ENCODE results near the gene PTCSC3.
"Not testable (repeated sequence)": the region's sequence is repeated elsewhere in the genome, so short reads cannot be mapped to it uniquely, and the experiment has no call there.

PTCSC3 gene

DNA sequence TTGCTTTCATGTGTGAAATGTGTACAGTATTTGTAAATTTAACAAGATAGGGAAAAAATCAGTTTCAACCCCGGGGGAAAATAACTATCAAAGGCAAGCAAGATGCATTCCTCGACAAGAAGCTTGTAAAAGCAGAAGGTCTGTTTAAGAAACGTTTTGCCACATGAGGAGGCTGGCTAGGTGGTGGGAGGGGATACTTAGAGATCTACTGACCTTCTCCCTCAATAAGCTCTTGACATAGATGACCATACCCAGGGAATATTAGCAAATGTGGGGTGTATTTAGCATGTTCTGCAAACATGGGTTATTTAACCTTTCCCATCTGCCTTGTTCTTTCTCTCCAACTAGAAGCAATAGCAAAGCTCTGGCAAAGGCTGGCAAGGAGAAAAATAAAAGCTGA, 4.9 kb downstream of the PTCSC3 start:
- no peak for DNase-seq

GRCh38 chr14:36167431-36167830, 9.1 kb downstream of the PTCSC3 start:
- DNase-seq, result no peak

- DNase-seq, result no peak
These were observed 13.1 kb downstream of the PTCSC3 start for GRCh38 chr14:36163451-36163850.

- DNase-seq, result no peak
These were observed 14.3 kb downstream of the PTCSC3 start for GRCh38 chr14:36162267-36162666.

- DNase-seq, result no peak
These were observed 14.7 kb downstream of the PTCSC3 start for GRCh38 chr14:36161776-36162175.

DNA sequence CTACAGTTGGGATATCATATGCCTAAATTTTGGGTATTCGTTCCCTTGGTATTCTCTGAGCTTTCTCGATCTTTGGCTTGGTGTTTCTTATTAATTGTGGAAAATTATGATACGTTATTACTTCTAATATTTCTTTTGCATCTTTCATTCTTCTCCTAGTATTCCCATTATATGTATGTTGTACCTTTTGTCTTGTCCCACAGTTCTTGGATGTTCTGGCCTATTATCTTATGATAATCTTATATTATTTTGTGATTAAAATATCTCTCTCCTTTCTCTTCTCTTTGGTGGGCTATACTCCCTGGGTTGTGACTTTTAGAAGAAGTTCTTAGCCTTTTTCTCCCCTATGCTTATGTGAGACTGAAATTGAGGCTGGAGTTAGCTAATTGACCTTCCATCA, 25.2 kb downstream of the PTCSC3 start:
- no peak for DNase-seq

DNA sequence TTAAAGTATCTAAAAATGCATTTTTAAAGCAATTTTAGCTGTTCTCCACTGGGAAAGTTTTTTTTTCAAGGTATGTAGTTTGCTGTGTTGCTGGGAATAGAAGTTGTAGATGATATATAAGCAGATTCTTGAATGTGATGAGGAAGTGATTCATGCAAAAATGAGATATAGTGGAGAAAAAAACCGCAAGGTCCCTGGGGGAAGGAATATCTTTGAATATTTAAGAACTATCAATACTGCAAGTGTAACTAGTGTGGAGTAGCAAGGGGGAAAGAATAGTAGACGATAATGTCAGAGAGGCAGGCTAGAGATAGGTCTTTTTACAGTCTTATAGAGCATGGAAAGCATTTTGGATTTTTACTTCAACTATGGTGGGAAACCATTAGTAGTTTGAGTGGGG, 42.5 kb downstream of the PTCSC3 start:
- DNase-seq, result no peak

DNA sequence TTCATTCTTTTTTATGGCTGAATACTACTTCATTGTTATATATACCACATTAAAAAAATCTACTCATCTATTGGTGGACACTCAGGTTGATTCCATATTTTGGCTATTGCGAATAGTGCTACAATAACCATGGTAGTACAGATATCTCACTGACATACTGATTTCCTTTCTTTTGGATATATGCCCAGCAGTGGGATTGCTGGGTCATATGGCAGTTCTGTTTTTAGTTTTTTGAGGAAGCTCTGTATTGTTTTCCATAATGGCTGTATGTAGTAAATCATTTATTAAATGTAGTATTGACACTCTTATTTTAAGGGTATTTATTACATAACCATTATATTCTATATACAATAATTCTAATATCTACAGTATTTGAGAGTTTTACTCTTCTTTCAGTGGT, 43.7 kb downstream of the PTCSC3 start:
- no peak for DNase-seq

GRCh38 chr14:36130186-36130585, 46.3 kb downstream of the PTCSC3 start:
- no peak for DNase-seq

DNA sequence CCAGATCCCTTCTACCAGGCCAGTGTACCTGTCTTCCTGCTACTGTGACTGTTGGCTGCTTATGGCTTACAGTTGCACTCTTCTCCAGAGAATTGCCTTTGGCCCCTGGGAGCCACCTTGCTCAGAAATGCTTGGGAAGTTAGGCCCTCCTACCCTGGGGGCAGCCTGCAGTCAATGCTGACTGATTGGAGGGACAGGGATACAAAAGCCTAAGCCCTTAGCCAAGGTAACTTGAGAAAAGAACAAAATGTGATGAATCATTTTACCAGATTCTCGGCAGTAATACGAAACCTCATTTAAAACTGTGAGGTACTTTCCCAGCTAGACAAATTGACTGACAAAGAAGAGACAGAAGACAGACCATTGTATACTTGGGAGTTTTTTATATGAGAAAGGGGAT, 47.3 kb downstream of the PTCSC3 start:
- no peak for DNase-seq

GRCh38 chr14:36113341-36113740, 63.2 kb downstream of the PTCSC3 start:
- no peak for DNase-seq

DNA sequence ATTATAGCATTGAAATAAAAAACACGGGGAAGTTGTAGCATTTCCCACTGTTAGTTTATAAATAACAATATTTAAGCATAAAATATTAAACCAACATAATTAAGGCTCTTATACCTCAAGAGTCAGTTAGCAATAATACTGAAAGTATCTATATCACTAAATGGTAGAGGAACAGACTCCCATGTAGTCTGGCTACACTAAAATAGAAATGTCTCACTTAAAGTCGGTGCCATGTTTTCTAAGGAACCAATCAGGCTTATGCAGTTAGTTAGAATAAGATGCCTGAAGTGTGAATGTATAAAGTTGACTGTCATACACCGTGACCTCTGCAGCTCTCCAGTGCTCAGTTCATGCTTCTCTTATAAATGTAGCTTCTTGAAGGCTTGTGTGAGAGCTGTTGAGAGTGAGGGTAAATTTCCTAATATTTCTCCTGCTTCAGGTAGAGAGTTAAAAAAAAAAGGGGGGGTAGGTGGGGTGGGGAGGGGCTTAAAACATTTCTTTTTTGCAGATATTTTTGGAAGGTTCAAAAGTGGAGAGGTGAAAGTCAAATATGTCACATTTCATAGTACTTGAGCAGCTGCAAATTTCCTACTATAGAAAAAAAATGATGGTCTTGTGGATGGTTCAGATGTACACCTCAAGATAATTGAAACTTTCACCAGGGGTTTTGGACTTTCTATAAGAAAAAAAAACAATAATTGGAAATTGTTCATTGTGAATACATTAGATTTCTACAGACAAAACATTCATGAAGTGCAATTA, 64.5 kb downstream of the PTCSC3 start:
- DNase-seq, result no peak

DNA sequence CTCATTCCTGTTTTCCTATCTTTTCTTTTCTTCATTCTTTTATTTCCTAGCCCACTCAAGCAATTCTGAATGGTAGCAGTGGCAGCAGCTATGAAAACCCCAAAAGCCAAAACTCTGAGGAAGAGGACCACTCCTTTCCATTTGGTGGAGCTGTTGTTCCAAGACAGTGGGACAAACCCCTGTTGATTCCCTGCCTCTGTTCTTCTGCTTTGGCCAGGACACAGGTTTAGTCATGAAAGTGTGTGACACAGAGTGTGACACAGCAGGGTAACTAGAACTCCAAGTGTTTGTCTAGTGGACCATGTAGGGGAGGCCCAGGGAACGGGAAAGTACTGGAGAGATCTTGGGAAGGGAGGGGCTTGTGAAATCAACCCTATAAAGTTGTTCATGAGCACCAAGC, 71.1 kb downstream of the PTCSC3 start:
- peak; percentile 31 for DNase-seq

- DNase-seq, result not testable (repeated sequence)
These were observed 72.3 kb downstream of the PTCSC3 start for GRCh38 chr14:36104258-36104657.

- DNase-seq, result no peak
These were observed 76.9 kb downstream of the PTCSC3 start for GRCh38 chr14:36099619-36100018.

DNA sequence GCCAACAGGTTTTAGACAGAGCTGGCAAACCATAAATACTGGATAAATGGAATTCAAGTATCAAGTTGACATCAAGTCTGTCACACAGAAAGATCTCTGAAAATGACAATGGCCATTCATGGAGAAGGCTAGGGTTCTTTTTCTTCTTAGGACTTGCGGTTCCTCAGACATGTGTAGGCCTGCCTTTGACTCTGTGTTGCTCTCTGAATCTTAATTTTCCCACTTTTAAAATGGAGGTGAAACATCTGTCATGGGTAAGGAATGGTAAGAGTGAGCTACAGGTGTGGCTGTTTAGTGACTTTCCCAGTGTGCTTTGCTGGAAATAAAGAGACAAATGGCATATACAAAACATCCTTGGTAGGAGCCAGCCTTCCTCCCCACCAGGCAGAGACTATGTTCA, 79.2 kb downstream of the PTCSC3 start:
- no peak for DNase-seq

DNA sequence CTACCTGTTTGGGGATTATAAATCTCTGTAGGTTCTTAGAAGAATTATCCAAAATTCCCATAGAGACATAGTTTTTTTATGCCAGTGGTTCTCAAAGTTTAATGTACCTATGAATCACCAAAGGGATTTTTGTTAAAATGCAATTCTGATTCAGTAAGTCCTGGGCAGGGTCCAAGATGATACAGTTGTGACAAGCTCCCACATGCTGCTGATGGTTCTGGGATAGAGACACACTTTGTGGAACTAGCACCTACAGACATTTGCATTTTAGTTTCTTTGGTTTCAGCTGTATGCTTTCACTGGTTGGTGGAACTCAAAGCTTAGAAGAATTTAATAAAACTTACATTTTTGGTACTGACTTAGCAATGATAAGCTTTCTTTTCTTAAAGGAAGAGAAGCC, 80.4 kb downstream of the PTCSC3 start:
- DNase-seq, result no peak

DNA sequence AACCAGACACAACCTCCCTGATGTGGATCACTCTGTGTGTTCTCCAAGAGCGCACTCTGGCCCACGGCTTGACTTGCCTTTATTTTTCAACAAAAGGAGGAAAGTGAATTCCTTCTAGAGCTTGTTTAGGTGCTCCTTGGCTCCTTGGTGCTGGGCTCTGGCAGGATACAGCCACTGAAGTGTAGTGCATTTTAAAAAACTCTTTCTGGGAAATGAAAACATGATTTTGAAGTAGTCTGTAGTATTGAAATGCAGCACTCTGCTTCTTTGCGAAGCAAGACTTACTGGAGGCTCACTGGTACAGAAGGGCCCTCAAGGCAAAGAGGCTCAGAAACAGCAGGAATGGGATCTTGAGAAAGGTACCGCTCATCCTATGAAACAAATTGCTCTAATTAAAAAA, 81.6 kb downstream of the PTCSC3 start:
- no peak for DNase-seq

- peak; percentile 99 for DNase-seq
These were observed 85.4 kb downstream of the PTCSC3 start for GRCh38 chr14:36091096-36091495.

DNA sequence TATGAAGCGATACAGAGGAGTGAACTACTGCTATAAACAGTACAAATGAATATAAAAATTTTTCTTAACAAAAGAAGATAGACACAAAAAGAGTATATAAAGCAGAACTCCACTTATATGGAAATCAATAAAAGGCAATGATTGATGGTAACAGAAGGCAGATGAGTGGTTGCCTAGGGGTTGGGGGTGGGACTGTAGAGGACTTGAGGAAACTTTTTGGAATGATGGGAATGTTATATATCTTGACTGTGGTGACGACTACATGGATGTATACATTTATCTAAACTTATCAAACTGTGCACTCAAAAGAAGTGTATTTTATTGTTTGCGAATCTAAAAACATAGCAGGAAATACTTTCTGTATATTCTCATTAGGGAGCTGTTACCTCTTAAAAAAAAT, 89.1 kb downstream of the PTCSC3 start:
- no peak for DNase-seq

GRCh38 chr14:36086629-36087395, 89.7 kb downstream of the PTCSC3 start:
- no peak for DNase-seq

DNA sequence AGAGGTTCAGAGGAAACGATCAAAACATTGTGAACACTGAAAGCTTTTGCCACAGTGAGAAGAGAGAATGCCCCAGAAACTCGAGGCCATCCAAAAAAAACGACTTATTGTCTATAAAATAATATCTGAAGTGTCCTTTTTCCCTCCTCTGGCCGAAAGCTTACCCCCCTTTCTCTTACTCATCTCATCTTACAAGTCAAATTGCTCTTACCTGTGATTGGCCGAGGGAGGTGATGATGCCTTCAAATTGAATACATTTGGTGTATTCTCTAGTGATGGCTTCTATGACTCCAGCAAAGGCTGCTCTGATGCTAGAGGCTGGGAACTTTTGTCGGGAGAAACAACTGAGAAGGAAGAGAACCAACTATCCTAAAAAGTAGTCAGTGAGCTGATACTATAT, 90.7 kb downstream of the PTCSC3 start:
- no peak for DNase-seq

Data from kidney glomerular epithelial cell (primary cell).